Activated CD4-positive, alpha-beta memory T cell treated with anti-CD3 and anti-CD28 coated beads, Interleukin-2, amount 10 ng/mL, durations not matched to agents 7 days and 5 days (primary cell): ENCODE results near the gene FEZF2. TPM values are rescaled to one million over a fixed set of nuclear protein-coding genes. Genes with fewer than 3 reads are reported as not detected.

Source experiments
- CTCF ChIA-PET: fragments of 350-600 bp; sonication (Branson Sonifier 250); formaldehyde crosslinking; loops from one replicate; lab custom pipeline; 2021; ENCODE audit warnings: antibody characterized with exemption, inconsistent platforms; lab: Charles Lee
- POLR2A ChIA-PET: fragments of 350-600 bp; sonication (Branson Sonifier 250); formaldehyde crosslinking; loops from one replicate; lab custom pipeline; 2021; ENCODE audit warnings: antibody characterized with exemption; lab: Charles Lee
- DNase-seq: peaks from one replicate; pipeline ENCODE4 v3.0.0-alpha.2; 2020
- H3K27ac Mint-ChIP-seq: one replicate; pipeline ENCODE4 v1.8.0; 2021; ENCODE audit warnings: mild to moderate bottlenecking, mixed read lengths
- H3K27me3 Mint-ChIP-seq: one replicate; pipeline ENCODE4 v1.8.0; 2021; ENCODE audit warnings: mixed read lengths
- H3K36me3 Mint-ChIP-seq: one replicate; pipeline ENCODE4 v1.8.0; 2021; ENCODE audit warnings: low read depth, mixed read lengths
- H3K4me1 Mint-ChIP-seq: one replicate; pipeline ENCODE4 v1.8.0; 2021; ENCODE audit warnings: mixed read lengths
- H3K4me3 Mint-ChIP-seq: one replicate; pipeline ENCODE4 v1.8.0; 2021; ENCODE audit warnings: mild to moderate bottlenecking, mixed read lengths
- H3K9me3 Mint-ChIP-seq: one replicate; pipeline ENCODE4 v1.8.0; 2021; ENCODE audit warnings: mixed read lengths
- total RNA-seq, 2 experiments: library from RNA; stranded (reverse); gene quantifications; one replicate each; pipeline ENCODE4 v1.2.3, GENCODE V29; 2021

Gene FEZF2
- total RNA-seq, 2 experiments from 2014 or later = not detected

- Mint-ChIP-seq H3K27me3 (peaks cover 84% of the 10 kb centered on the region), H3K36me3 (peaks cover 9% of the 10 kb centered on the region), H3K9me3 (no peaks in the 10 kb centered on the region), H3K27ac (no peak overlapping the region), H3K4me1 (no peaks in the 10 kb centered on the region), H3K4me3 (no peak overlapping the region)
- CTCF ChIA-PET = no interaction called here
- DNase-seq = no peak
- POLR2A ChIA-PET = no interaction called here
Observed at GRCh38 chr3:62369476-62369743, 3.9 kb downstream of the FEZF2 start.

GRCh38 chr3:62368705-62369475, 4.5 kb downstream of the FEZF2 start:
- no peak overlapping the region for H3K4me3 Mint-ChIP-seq
- H3K9me3 Mint-ChIP-seq = no peaks in the 10 kb centered on the region
- ChIA-PET CTCF (no interaction called here), POLR2A (no interaction called here)
- DNase-seq = no peak
- no peak overlapping the region for H3K27ac Mint-ChIP-seq
- H3K36me3 Mint-ChIP-seq = peaks cover 9% of the 10 kb centered on the region
- H3K4me1 Mint-ChIP-seq = no peaks in the 10 kb centered on the region
- H3K27me3 Mint-ChIP-seq = peaks cover 79% of the 10 kb centered on the region

DNA sequence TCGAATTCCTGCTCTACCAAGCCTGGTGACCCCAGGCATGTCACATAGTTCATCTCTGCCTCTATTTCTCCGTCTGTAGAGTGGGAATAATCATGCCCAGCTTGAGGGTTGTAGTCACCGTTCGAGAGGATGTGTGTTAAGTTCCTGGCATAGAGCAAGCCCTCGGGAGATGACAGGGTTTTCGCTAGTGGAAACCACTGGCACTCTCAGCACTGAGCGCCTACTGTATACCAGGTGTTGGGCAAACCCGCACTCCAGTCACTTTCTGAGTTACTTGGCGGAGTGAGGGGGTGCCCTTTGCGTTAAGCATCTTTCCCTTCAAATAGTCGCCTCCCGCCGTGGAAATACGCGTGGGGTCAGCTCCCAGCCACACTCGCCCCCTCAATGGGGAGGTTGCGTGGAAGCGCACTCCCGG, 5.1 kb downstream of the FEZF2 start:
- ChIA-PET POLR2A (no interaction called here), CTCF (no interaction called here)

DNA sequence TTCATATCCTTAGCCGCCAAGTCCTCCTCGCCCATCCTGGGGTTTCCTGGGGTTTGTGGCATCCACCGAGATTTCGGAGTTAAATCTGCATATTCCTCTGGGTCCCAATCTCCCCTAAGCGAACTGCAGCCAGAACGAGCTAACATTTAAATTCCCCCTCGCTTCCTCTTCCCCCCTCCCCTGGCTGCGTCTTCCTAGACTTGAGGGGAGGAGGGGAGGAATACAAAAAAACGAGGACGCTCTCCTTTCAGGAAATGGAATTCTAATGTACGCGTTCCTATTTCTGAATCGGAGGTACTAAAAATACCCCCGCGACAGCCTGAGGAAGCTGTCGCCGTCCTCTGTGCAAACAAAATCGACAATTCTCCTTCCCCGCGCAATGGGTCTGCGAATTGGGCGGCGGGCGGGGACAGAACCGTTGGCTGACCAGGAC, 5.6 kb downstream of the FEZF2 start:
- H3K36me3 Mint-ChIP-seq = peaks cover 9% of the 10 kb centered on the region
- H3K27ac Mint-ChIP-seq = no peak overlapping the region
- ChIA-PET POLR2A (no interaction called here), CTCF (no interaction called here)
- H3K4me3 Mint-ChIP-seq = no peak overlapping the region
- H3K27me3 Mint-ChIP-seq = peaks cover 72% of the 10 kb centered on the region
- no peaks in the 10 kb centered on the region for H3K4me1 Mint-ChIP-seq
- DNase-seq = no peak
- H3K9me3 Mint-ChIP-seq = no peaks in the 10 kb centered on the region

More for the DNA sequence above, 5.1 kb downstream of the FEZF2 start:
- Mint-ChIP-seq H3K4me3 (no peak overlapping the region), H3K36me3 (peaks cover 9% of the 10 kb centered on the region), H3K9me3 (no peaks in the 10 kb centered on the region), H3K27ac (no peak overlapping the region), H3K4me1 (no peaks in the 10 kb centered on the region), H3K27me3 (peaks cover 75% of the 10 kb centered on the region)
- DNase-seq = no peak

DNA sequence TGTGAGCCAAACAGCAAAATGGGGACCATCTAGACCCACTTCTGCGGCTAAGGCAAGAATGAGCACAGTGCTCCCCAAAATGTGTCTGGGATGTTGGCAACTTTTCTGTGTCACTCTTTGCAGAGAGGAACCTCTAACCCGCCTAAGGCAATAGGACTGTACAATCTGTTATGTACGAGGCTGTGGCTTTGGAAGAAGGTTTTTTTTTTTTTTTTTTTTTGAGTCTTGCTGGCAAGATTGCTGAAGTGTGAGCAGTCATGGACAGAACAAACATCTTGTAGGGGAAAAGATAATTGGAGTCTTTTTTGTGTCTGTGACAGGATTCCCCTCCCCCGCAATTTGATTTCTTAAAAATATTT, 7.2 kb downstream of the FEZF2 start:
- Mint-ChIP-seq H3K36me3 (peaks cover 6% of the 10 kb centered on the region), H3K4me3 (no peak overlapping the region), H3K4me1 (no peaks in the 10 kb centered on the region), H3K27me3 (peaks cover 61% of the 10 kb centered on the region), H3K27ac (no peak overlapping the region), H3K9me3 (peaks cover 3% of the 10 kb centered on the region)
- CTCF ChIA-PET = no interaction called here
- POLR2A ChIA-PET = no interaction called here
- DNase-seq = no peak

- DNase-seq = no peak
- Mint-ChIP-seq H3K4me3 (no peak overlapping the region), H3K27me3 (peaks cover 55% of the 10 kb centered on the region), H3K9me3 (peaks cover 3% of the 10 kb centered on the region), H3K36me3 (peaks cover 6% of the 10 kb centered on the region), H3K27ac (no peak overlapping the region), H3K4me1 (no peaks in the 10 kb centered on the region)
- ChIA-PET CTCF (no interaction called here), POLR2A (no interaction called here)
Observed at GRCh38 chr3:62365391-62366125, 7.8 kb downstream of the FEZF2 start.

GRCh38 chr3:62364191-62364590, 9.2 kb downstream of the FEZF2 start:
- Mint-ChIP-seq H3K9me3 (peaks cover 3% of the 10 kb centered on the region), H3K36me3 (peaks cover 3% of the 10 kb centered on the region), H3K27me3 (peaks cover 42% of the 10 kb centered on the region), H3K4me3 (no peak overlapping the region), H3K4me1 (no peaks in the 10 kb centered on the region), H3K27ac (no peak overlapping the region)
- ChIA-PET POLR2A (no interaction called here), CTCF (no interaction called here)
- no peak for DNase-seq

DNA sequence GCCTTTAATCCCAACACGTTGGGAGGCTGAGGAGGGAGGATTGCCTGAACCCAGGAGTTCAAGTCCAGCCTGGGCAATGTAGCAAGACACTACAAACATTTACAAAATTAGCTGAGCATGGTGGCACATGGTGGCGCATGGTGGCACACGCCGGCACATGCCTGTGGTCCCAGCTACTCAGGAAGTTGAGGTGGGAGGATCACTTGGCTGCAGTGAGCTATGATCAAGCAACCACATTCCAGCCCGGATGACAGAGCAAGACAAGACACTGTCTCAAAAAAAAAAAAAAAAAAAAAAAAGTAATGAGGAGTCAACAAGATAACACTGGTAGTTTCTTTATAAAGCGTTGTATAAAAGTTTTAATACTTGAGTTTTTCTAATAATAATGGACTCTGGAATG, 10.1 kb downstream of the FEZF2 start:
- Mint-ChIP-seq H3K36me3 (peaks cover 3% of the 10 kb centered on the region), H3K4me3 (no peak overlapping the region)

GRCh38 chr3:62361824-62362223, 11.5 kb downstream of the FEZF2 start:
- ChIA-PET POLR2A (no interaction called here), CTCF (no interaction called here)
- no peak overlapping the region for H3K4me3 Mint-ChIP-seq
- H3K27me3 Mint-ChIP-seq = peaks cover 20% of the 10 kb centered on the region
- H3K9me3 Mint-ChIP-seq = peaks cover 3% of the 10 kb centered on the region
- no peak for DNase-seq
- H3K36me3 Mint-ChIP-seq = no peaks in the 10 kb centered on the region
- no peaks in the 10 kb centered on the region for H3K4me1 Mint-ChIP-seq
- H3K27ac Mint-ChIP-seq = no peak overlapping the region

More for the DNA sequence above, 10.1 kb downstream of the FEZF2 start:
- Mint-ChIP-seq H3K27ac (no peak overlapping the region), H3K27me3 (peaks cover 34% of the 10 kb centered on the region), H3K9me3 (peaks cover 3% of the 10 kb centered on the region), H3K4me1 (no peaks in the 10 kb centered on the region)
- ChIA-PET CTCF (interaction anchor here (0.6 kb wide), 1 partner anchor 85 kb away, joined by 3 read pairs; no protein-coding TSS in a partner anchor), POLR2A (no interaction called here)
- no peak for DNase-seq

- ChIA-PET POLR2A (no interaction called here), CTCF (no interaction called here)
- Mint-ChIP-seq H3K9me3 (peaks cover 3% of the 10 kb centered on the region), H3K27me3 (peaks cover 14% of the 10 kb centered on the region), H3K36me3 (no peaks in the 10 kb centered on the region), H3K4me1 (no peaks in the 10 kb centered on the region), H3K27ac (no peak overlapping the region), H3K4me3 (no peak overlapping the region)
- no peak for DNase-seq
Observed at GRCh38 chr3:62361261-62361660, 12.1 kb downstream of the FEZF2 start.

GRCh38 chr3:62359531-62359930, 13.8 kb downstream of the FEZF2 start:
- Mint-ChIP-seq H3K36me3 (no peaks in the 10 kb centered on the region), H3K27ac (no peak overlapping the region), H3K4me3 (no peak overlapping the region), H3K27me3 (peaks cover under 1% of the 10 kb centered on the region), H3K4me1 (no peaks in the 10 kb centered on the region), H3K9me3 (peaks cover 3% of the 10 kb centered on the region)
- DNase-seq = no peak
- CTCF ChIA-PET = no interaction called here
- POLR2A ChIA-PET = no interaction called here

GRCh38 chr3:62356356-62356755, 17.0 kb downstream of the FEZF2 start:
- H3K27ac Mint-ChIP-seq = no peak overlapping the region

GRCh38 chr3:62355703-62356102, 17.6 kb downstream of the FEZF2 start:
- Mint-ChIP-seq H3K4me3 (no peak overlapping the region), H3K27ac (no peak overlapping the region), H3K36me3 (no peaks in the 10 kb centered on the region), H3K27me3 (peaks cover 5% of the 10 kb centered on the region), H3K4me1 (no peaks in the 10 kb centered on the region), H3K9me3 (no peaks in the 10 kb centered on the region)
- no peak for DNase-seq
- CTCF ChIA-PET = no interaction called here
- POLR2A ChIA-PET = no interaction called here

More at GRCh38 chr3:62356356-62356755, 17.0 kb downstream of the FEZF2 start:
- Mint-ChIP-seq H3K27me3 (peaks cover 3% of the 10 kb centered on the region), H3K4me1 (no peaks in the 10 kb centered on the region), H3K4me3 (no peak overlapping the region), H3K36me3 (no peaks in the 10 kb centered on the region), H3K9me3 (no peaks in the 10 kb centered on the region)
- DNase-seq = no peak
- ChIA-PET POLR2A (no interaction called here), CTCF (no interaction called here)

- ChIA-PET POLR2A (no interaction called here), CTCF (no interaction called here)
- Mint-ChIP-seq H3K4me3 (no peak overlapping the region), H3K36me3 (no peaks in the 10 kb centered on the region), H3K9me3 (peaks cover 3% of the 10 kb centered on the region), H3K4me1 (no peaks in the 10 kb centered on the region), H3K27me3 (no peaks in the 10 kb centered on the region), H3K27ac (no peak overlapping the region)
- DNase-seq = no peak
Observed at GRCh38 chr3:62343755-62344154, 29.6 kb downstream of the FEZF2 start.
